K562 (cell line): Measurements from ENCODE around the gene CDPF1. TPM values are rescaled to one million over a fixed set of nuclear protein-coding genes. Genes with fewer than 3 reads are reported as not detected.

Source experiments
- ATAC-seq: fragments of 200-7000 bp; cut with Tn5 transposase; 3 replicates; pipeline ENCODE4 v1.9.1; 2020; ENCODE audit warnings: moderate library complexity
- BruUV-seq: library from RNA; stranded (reverse); fragments of 400-500 nt; replicated peaks from 2 replicates; lab custom pipeline; 2021; lab: Mats Ljungman, UMichigan
- CTCF ChIA-PET: fragments of 300-600 bp; formaldehyde crosslinking; extraction: SDS; loops from one replicate; lab custom pipeline; 2021; ENCODE audit warnings: low intra/inter-chr PET ratio; lab: Yijun Ruan, JAX
- POLR2A ChIA-PET: fragments of 300-600, 350-650 bp; sonication (Branson Sonifier 250); formaldehyde crosslinking; extraction: SDS; loops from one replicate; lab custom pipeline; 2021; ENCODE audit warnings: antibody characterized with exemption, inconsistent platforms; lab: Yijun Ruan, JAX
- DNase-seq, 4 experiments: peaks; one replicate each; pipeline versions ENCODE4 v3.0.0 to v3.0.0-alpha.2; 2011 to 2018; ENCODE audit warnings: low spot score in 3 of 4, mixed read lengths in 3 of 4; ENCODE audit errors: extremely low read depth in 1 of 4
- FAIRE-seq: peaks from 2 replicates; lab custom pipeline; 2011; peaks lifted over from hg19 to GRCh38; lab: Jason Lieb, UNC
- H2AFZ ChIP-seq: 2 replicates; pipeline ENCODE4 v1.6.0; 2011; ENCODE audit warnings: low read depth, low read length, control low read depth, inconsistent platforms
- H3K27ac ChIP-seq: fragments of 200-600 bp; 3 replicates; pipeline ENCODE4 v1.8.0; 2011; ENCODE audit warnings: low read depth, mild to moderate bottlenecking, control low read depth, inconsistent platforms, low read length, moderate library complexity, mixed read lengths; ENCODE audit errors: extremely low read depth
- H3K27me3 ChIP-seq, 2 experiments: fragments of 300-600 bp in 1 of 2; 2 replicates in 1 of 2; 3 replicates in 1 of 2; pipeline versions ENCODE4 v1.6.0 to v1.8.0; 2011; ENCODE audit warnings: inconsistent platforms in 2 of 2, low read length in 2 of 2, mild to moderate bottlenecking in 1 of 2, mixed read lengths in 1 of 2, moderate library complexity in 1 of 2; ENCODE audit not compliant: control insufficient read depth in 2 of 2, insufficient read depth in 2 of 2
- H3K36me3 ChIP-seq: fragments of 300-600 bp; 3 replicates; pipeline ENCODE4 v1.8.0; 2011; ENCODE audit warnings: mild to moderate bottlenecking, low read length, inconsistent platforms; ENCODE audit not compliant: control insufficient read depth, insufficient read depth
- H3K4me1 ChIP-seq, 2 experiments: fragments of 200-600 bp in 1 of 2; replicated peaks in 1 of 2; 2 replicates in 1 of 2; 3 replicates in 1 of 2; pipeline versions ENCODE4 v1.5.1 to v1.8.0; 2011; ENCODE audit warnings: inconsistent platforms in 2 of 2, low read length in 2 of 2, mild to moderate bottlenecking in 1 of 2, mixed read lengths in 1 of 2, moderate library complexity in 1 of 2; ENCODE audit not compliant: control insufficient read depth in 2 of 2, insufficient read depth in 2 of 2
- H3K4me2 ChIP-seq: 2 replicates; pipeline ENCODE4 v1.6.1; 2011; ENCODE audit warnings: low read length, control low read depth, inconsistent platforms, mixed read lengths; ENCODE audit not compliant: insufficient read depth
- H3K4me3 ChIP-seq: fragments of 200-600 bp; sonication (generic), shearing (Covaris generic); 2 replicates; pipeline ENCODE4 v1.5.1; 2016; ENCODE audit warnings: control low read depth, inconsistent platforms
- H3K79me2 ChIP-seq: fragments of 200-600 bp; 3 replicates; pipeline ENCODE4 v1.8.0; 2011; ENCODE audit warnings: low read length, inconsistent platforms; ENCODE audit not compliant: control insufficient read depth, insufficient read depth
- H3K9ac ChIP-seq, 2 experiments: 2 replicates each; pipeline versions ENCODE4 v1.6.0 to v1.6.1; 2011; ENCODE audit warnings: low read depth in 2 of 2, low read length in 2 of 2, control low read depth in 1 of 2, inconsistent platforms in 1 of 2, mild to moderate bottlenecking in 1 of 2, mixed read lengths in 1 of 2; ENCODE audit not compliant: insufficient read depth in 1 of 2
- H3K9me1 ChIP-seq: one replicate; pipeline ENCODE4 v1.6.0; 2011; ENCODE audit warnings: inconsistent platforms, mild to moderate bottlenecking, low read length, moderate library complexity; ENCODE audit not compliant: control insufficient read depth, insufficient read depth
- H3K9me3 ChIP-seq: replicated peaks from 2 replicates; pipeline ENCODE4 v1.5.1; 2011; ENCODE audit warnings: low read depth, low read length, inconsistent platforms; ENCODE audit not compliant: control insufficient read depth, insufficient read depth
- H4K20me1 ChIP-seq: replicated peaks from 2 replicates; pipeline ENCODE4 v1.6.1; 2011; ENCODE audit warnings: low read length, inconsistent platforms, mixed read lengths; ENCODE audit not compliant: control insufficient read depth, insufficient read depth
- BRF2 ChIP-seq: IDR thresholded peaks from 3 replicates; pipeline ENCODE4 v1.6.1; 2011; ENCODE audit warnings: borderline replicate concordance, mild to moderate bottlenecking; ENCODE audit not compliant: insufficient read length, insufficient read depth
- NFIC ChIP-seq: fragments of 450-650 bp; IDR thresholded peaks from 2 replicates; pipeline ENCODE4 v1.6.1; 2017; ENCODE audit warnings: mild to moderate bottlenecking, inconsistent platforms
- SUPT5H ChIP-seq: fragments of 450-650 bp; IDR thresholded peaks from 2 replicates; pipeline ENCODE4 v1.6.1; 2016
- ZMIZ1 ChIP-seq, 2 experiments: fragments of 150-350 bp in 1 of 2; IDR thresholded peaks; 2 replicates each; pipeline ENCODE4 v1.6.1; 2012 to 2016; ENCODE audit warnings: low read depth in 2 of 2, low read length in 2 of 2, mild to moderate bottlenecking in 1 of 2, moderate library complexity in 1 of 2
- WGBS: fragments of 100-300 bp; shearing (Covaris generic); methylation state at CpG from one replicate; pipeline ENCODE4 v1.1.6; 2016; ENCODE audit warnings: low coverage, mixed read lengths; ENCODE audit not compliant: insufficient coverage; ENCODE audit errors: missing lambda C conversion rate; 5-methylcytosine and 5-hydroxymethylcytosine counted together
- in situ Hi-C: fragments of 300-500 bp; cut with MboI; formaldehyde crosslinking; loops from 4 replicates; pipeline ENCODE4 v1.15.0; 2018; ENCODE audit warnings: inconsistent platforms, mixed read lengths
- intact Hi-C: fragments of 100-400 bp; cut with micrococcal nuclease; formaldehyde crosslinking; loops from 2 replicates; pipeline ENCODE4 v1.14.2; 2022
- polyA plus RNA-seq, 8 experiments: library from polyadenylated mRNA; depleted of rRNA in 4 of 8; stranded (reverse) in 5 of 8; unstranded in 3 of 8; fragments of >200 nt; fragmentation: Nextera tagmentation in 2 of 8; fragmentation: Illumina TruSeq in 1 of 8; extraction: Ambion mirVana in 2 of 8; extraction: Trizol in 1 of 8; gene quantifications; 2 replicates each; pipeline versions ENCODE4 v1.2.1 to v1.2.3, GENCODE V29; 2011 to 2014; ENCODE audit warnings: inconsistent platforms in 1 of 8, missing spikeins in 1 of 8
- total RNA-seq, 7 experiments: library from RNA; depleted of rRNA in 6 of 7; stranded (reverse); fragments of >200 nt in 6 of 7; fragmentation: Illumina TruSeq in 2 of 7; extraction: Trizol in 2 of 7; gene quantifications; 2 replicates each; pipeline versions ENCODE4 v1.2.1 to v1.2.3, GENCODE V29; 2011 to 2021; ENCODE audit warnings: low replicate concordance in 1 of 7

CDPF1 gene
- total and polyA plus RNA-seq, 9 of the 15 experiments (the other 6 are each of a cell fraction or from before 2014, with no cell fraction given), result 0.84 to 19.5 (median 9.1) TPM

GRCh38 chr22:46220921-46221320 lies 29.2 kb downstream of the CDPF1 start (continued):
- no peak for TF ChIP-seq BRF2
- TF ChIP-seq ZMIZ1 (IDR thresholded peaks at IDR 0.05; ENCODE audit: low read depth in 2 of 2, low read length in 2 of 2), result no peak
- TF ChIP-seq, all 486 proteins: peak for 0

- Histone ChIP-seq H3K27ac (no peak overlapping the region), H3K9me3 (no peaks in the 10 kb centered on the region), H3K4me1 (peaks cover 0 to 7% of the 10 kb centered on the region in 2 experiments; a peak in 1 of 5 replicates), H2AFZ (no peak overlapping the region), H3K4me2 (no peak overlapping the region), H3K79me2 (no peaks in the 10 kb centered on the region), H3K27me3 (no peaks in the 10 kb centered on the region), H3K4me3 (no peak overlapping the region), H3K9ac (no peak overlapping the region), H3K36me3 (no peaks in the 10 kb centered on the region), H4K20me1 (no peaks in the 10 kb centered on the region), H3K9me1 (no peaks in the 10 kb centered on the region)
- CTCF ChIA-PET, result no interaction called here
- WGBS, result 49% methylated on average over 9 of the region's 10 CpGs
- no TSS peak for BruUV-seq
- intact Hi-C loops, result no loop called here
- in situ Hi-C loops, result no loop called here
- ATAC-seq (no peak), DNase-seq (no peak), FAIRE-seq (no peak)
- TF ChIP-seq NFIC, result peak; percentile 79
- TF ChIP-seq SUPT5H, result no peak
- TF ChIP-seq, all 486 proteins: peak for 1
- POLR2A ChIA-PET, result no interaction called here
Measured at GRCh38 chr22:46219636-46220035, 30.5 kb downstream of the CDPF1 start.
